Measurements from ENCODE around the gene GIN1. TPM values are rescaled to one million over a fixed set of nuclear protein-coding genes. Genes with fewer than 3 reads are reported as not detected.
"Not testable (repeated sequence)": the region's sequence is repeated elsewhere in the genome, so short reads cannot be mapped to it uniquely, and the experiment has no call there.

GIN1 gene, protein sequence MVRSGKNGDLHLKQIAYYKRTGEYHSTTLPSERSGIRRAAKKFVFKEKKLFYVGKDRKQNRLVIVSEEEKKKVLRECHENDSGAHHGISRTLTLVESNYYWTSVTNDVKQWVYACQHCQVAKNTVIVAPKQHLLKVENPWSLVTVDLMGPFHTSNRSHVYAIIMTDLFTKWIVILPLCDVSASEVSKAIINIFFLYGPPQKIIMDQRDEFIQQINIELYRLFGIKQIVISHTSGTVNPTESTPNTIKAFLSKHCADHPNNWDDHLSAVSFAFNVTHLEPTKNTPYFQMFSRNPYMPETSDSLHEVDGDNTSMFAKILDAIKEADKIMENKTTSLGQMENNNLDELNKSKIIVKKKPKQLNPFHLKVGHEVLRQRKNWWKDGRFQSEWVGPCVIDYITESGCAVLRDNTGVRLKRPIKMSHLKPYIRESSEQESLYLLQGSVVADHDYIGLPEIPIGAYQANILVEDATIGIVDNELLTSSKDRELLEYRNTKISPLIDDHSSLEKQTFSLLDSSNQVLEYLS
- total RNA-seq (2.3 TPM), polyA plus RNA-seq (10 to 100 TPM in 1 of 4 donors, 1 to 10 TPM in 3; 7.2 to 12.7 (median 9.2) TPM)

- peaks cover 24 to 69% (median 56%) of the 10 kb centered on the region in 4 donors for H3K4me1 Mint-ChIP-seq
- peak; percentile 95 to 96 for ATAC-seq (ENCODE audit: low read depth in 2 of 2)
These were observed at the start of gene GIN1, which contains the start of gene PPIP5K2 for GRCh38 chr5:103119765-103120606. TSS of gene GIN1 (minus strand) at chr5:103120138. CDS start at chr5:103108707, 11,431 bp downstream. TSS of gene PPIP5K2 (plus strand) at chr5:103120301. CDS start at chr5:103129590, 9,289 bp downstream.

DNA sequence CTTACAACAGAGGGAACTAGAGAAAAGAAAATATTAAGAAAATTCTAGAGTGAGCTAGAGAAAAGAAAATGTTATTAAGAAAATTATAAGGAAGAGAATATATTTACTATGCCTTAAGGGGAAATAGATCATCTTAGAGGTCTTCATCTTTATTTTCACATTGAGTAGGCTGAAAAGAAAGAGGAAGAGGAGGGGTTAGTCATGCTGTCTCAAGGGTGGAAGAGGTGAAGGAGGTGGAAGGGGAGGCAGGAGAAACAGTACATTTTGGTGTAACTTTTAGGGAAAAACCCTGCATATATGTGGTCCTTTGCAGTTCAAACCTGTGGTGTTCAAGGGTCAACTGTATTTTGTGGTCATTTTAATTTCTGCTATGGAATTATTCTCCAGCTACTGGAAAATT is 46.8 kb upstream of the GIN1 start:
- no peaks in the 10 kb centered on the region for H3K27me3 Mint-ChIP-seq
- peaks cover 47% of the 10 kb centered on the region for H3K36me3 Mint-ChIP-seq
- no peaks in the 10 kb centered on the region for H3K9me3 Mint-ChIP-seq

More at GRCh38 chr5:103119765-103120606, at the start of gene GIN1, which contains the start of gene PPIP5K2:
- Histone ChIP-seq H3K36me3 (ENCODE audit: control insufficient read depth, insufficient read depth, low read length) (no peaks in the 10 kb centered on the region), H3K9me3 (ENCODE audit: control insufficient read depth in 2 of 2, low read length in 2 of 2) (no peaks in the 10 kb centered on the region), H3K4me3 (ENCODE audit: low read depth, low read length) (peak within 1 kb of the TSS; percentile 96), H3K4me1 (ENCODE audit: control insufficient read depth, insufficient read depth, low read length, poor library complexity, severe bottlenecking) (peaks cover 38% of the 10 kb centered on the region), H3K27me3 (ENCODE audit: control insufficient read depth, insufficient read depth, low read length) (no peaks in the 10 kb centered on the region), H3K27ac (ENCODE audit: insufficient read depth, low read length, poor library complexity, severe bottlenecking) (peak within 1 kb of the TSS; percentile 92)
- Mint-ChIP-seq H3K4me3 (peak within 1 kb of the TSS; percentile 97 to 99 (median 98)), H3K27ac (peak within 1 kb of the TSS; percentile 97 to 100 (median 99)), H3K9me3 (peaks cover 0 to 1% (median 0%) of the 10 kb centered on the region in 7 donors), H3K27me3 (peaks cover 6% of the 10 kb centered on the region), H3K36me3 (peaks cover 5% of the 10 kb centered on the region)
- DNase-seq = peak; percentile 94 to 99 (median 98)

GRCh38 chr5:103151156-103151555 is 31.2 kb upstream of the GIN1 start:
- Histone ChIP-seq H3K4me1 (ENCODE audit: control insufficient read depth, insufficient read depth, low read length, poor library complexity, severe bottlenecking) (no peaks in the 10 kb centered on the region), H3K4me3 (ENCODE audit: low read depth, low read length) (no peak overlapping the region), H3K27ac (ENCODE audit: insufficient read depth, low read length, poor library complexity, severe bottlenecking) (no peak overlapping the region), H3K36me3 (ENCODE audit: control insufficient read depth, insufficient read depth, low read length) (peaks cover 29% of the 10 kb centered on the region), H3K27me3 (ENCODE audit: control insufficient read depth, insufficient read depth, low read length) (no peaks in the 10 kb centered on the region), H3K9me3 (ENCODE audit: control insufficient read depth in 2 of 2, low read length in 2 of 2) (no peaks in the 10 kb centered on the region)
- no peak overlapping the region for H3K4me3 Mint-ChIP-seq
- no peak overlapping the region for H3K27ac Mint-ChIP-seq
- H3K4me1 Mint-ChIP-seq = peaks cover 0 to 6% (median 0%) of the 10 kb centered on the region in 4 donors
- ATAC-seq (ENCODE audit: low read depth in 2 of 2) (no peak), DNase-seq (no peak)
- H3K9me3 Mint-ChIP-seq = no peaks in the 10 kb centered on the region
- H3K27me3 Mint-ChIP-seq = no peaks in the 10 kb centered on the region
- H3K36me3 Mint-ChIP-seq = peaks cover 22% of the 10 kb centered on the region

More for the DNA sequence above, 46.8 kb upstream of the GIN1 start:
- H3K4me1 ChIP-seq (ENCODE audit: control insufficient read depth, insufficient read depth, low read length, poor library complexity, severe bottlenecking) = no peaks in the 10 kb centered on the region
- DNase-seq (no peak), ATAC-seq (ENCODE audit: low read depth in 2 of 2) (no peak)
- no peaks in the 10 kb centered on the region for H3K27me3 ChIP-seq (ENCODE audit: control insufficient read depth, insufficient read depth, low read length)
- H3K27ac Mint-ChIP-seq = peak overlapping the region in 1 of 3 donors; percentile 56
- H3K9me3 ChIP-seq (ENCODE audit: control insufficient read depth in 2 of 2, low read length in 2 of 2) = no peaks in the 10 kb centered on the region
- peaks cover 0 to 2% (median under 1%) of the 10 kb centered on the region in 4 donors for H3K4me1 Mint-ChIP-seq
- H3K4me3 Mint-ChIP-seq = no peak overlapping the region
- no peak overlapping the region for H3K27ac ChIP-seq (ENCODE audit: insufficient read depth, low read length, poor library complexity, severe bottlenecking)
- no peak overlapping the region for H3K4me3 ChIP-seq (ENCODE audit: low read depth, low read length)
- H3K36me3 ChIP-seq (ENCODE audit: control insufficient read depth, insufficient read depth, low read length) = peaks cover 27% of the 10 kb centered on the region

GRCh38 chr5:103148213-103148612 is 28.3 kb upstream of the GIN1 start:
- no peak overlapping the region for H3K4me3 Mint-ChIP-seq

GRCh38 chr5:103145196-103145595 is 25.3 kb upstream of the GIN1 start:
- Mint-ChIP-seq H3K36me3 (peaks cover 14% of the 10 kb centered on the region), H3K4me3 (no peak overlapping the region), H3K27ac (no peak overlapping the region), H3K4me1 (peaks cover 0 to 2% (median 1%) of the 10 kb centered on the region in 4 donors), H3K27me3 (no peaks in the 10 kb centered on the region), H3K9me3 (no peaks in the 10 kb centered on the region)
- DNase-seq (no peak), ATAC-seq (ENCODE audit: low read depth in 2 of 2) (no peak)
- Histone ChIP-seq H3K27me3 (ENCODE audit: control insufficient read depth, insufficient read depth, low read length) (no peaks in the 10 kb centered on the region), H3K4me3 (ENCODE audit: low read depth, low read length) (no peak overlapping the region), H3K27ac (ENCODE audit: insufficient read depth, low read length, poor library complexity, severe bottlenecking) (no peak overlapping the region), H3K4me1 (ENCODE audit: control insufficient read depth, insufficient read depth, low read length, poor library complexity, severe bottlenecking) (no peaks in the 10 kb centered on the region), H3K36me3 (ENCODE audit: control insufficient read depth, insufficient read depth, low read length) (peaks cover 7% of the 10 kb centered on the region), H3K9me3 (ENCODE audit: control insufficient read depth in 2 of 2, low read length in 2 of 2) (no peaks in the 10 kb centered on the region)

More at GRCh38 chr5:103148213-103148612, 28.3 kb upstream of the GIN1 start:
- ATAC-seq (ENCODE audit: low read depth in 2 of 2) = no peak
- Histone ChIP-seq H3K27me3 (ENCODE audit: control insufficient read depth, insufficient read depth, low read length) (no peaks in the 10 kb centered on the region), H3K9me3 (ENCODE audit: control insufficient read depth in 2 of 2, low read length in 2 of 2) (no peaks in the 10 kb centered on the region), H3K4me3 (ENCODE audit: low read depth, low read length) (no peak overlapping the region), H3K36me3 (ENCODE audit: control insufficient read depth, insufficient read depth, low read length) (peaks cover 18% of the 10 kb centered on the region), H3K27ac (ENCODE audit: insufficient read depth, low read length, poor library complexity, severe bottlenecking) (no peak overlapping the region), H3K4me1 (ENCODE audit: control insufficient read depth, insufficient read depth, low read length, poor library complexity, severe bottlenecking) (no peaks in the 10 kb centered on the region)
- no peak for DNase-seq
- H3K4me1 Mint-ChIP-seq = peaks cover 0 to 2% (median 1%) of the 10 kb centered on the region in 4 donors
- no peaks in the 10 kb centered on the region for H3K9me3 Mint-ChIP-seq
- H3K27me3 Mint-ChIP-seq = no peaks in the 10 kb centered on the region
- peaks cover 12% of the 10 kb centered on the region for H3K36me3 Mint-ChIP-seq
- H3K27ac Mint-ChIP-seq = no peak overlapping the region

- not testable (repeated sequence) for H3K27ac Mint-ChIP-seq; H3K4me1 ChIP-seq (ENCODE audit: control insufficient read depth, insufficient read depth, low read length, poor library complexity, severe bottlenecking); H3K9me3 Mint-ChIP-seq; H3K27me3 Mint-ChIP-seq; H3K4me3 Mint-ChIP-seq; DNase-seq; H3K9me3 ChIP-seq (ENCODE audit: control insufficient read depth in 2 of 2, low read length in 2 of 2); H3K27ac ChIP-seq (ENCODE audit: insufficient read depth, low read length, poor library complexity, severe bottlenecking); H3K36me3 ChIP-seq (ENCODE audit: control insufficient read depth, insufficient read depth, low read length); ATAC-seq (ENCODE audit: low read depth in 2 of 2); H3K4me3 ChIP-seq (ENCODE audit: low read depth, low read length); H3K27me3 ChIP-seq (ENCODE audit: control insufficient read depth, insufficient read depth, low read length); H3K4me1 Mint-ChIP-seq
- peaks cover 23% of the 10 kb centered on the region for H3K36me3 Mint-ChIP-seq
These were observed 22.2 kb upstream of the GIN1 start for GRCh38 chr5:103142132-103142531.

- Histone ChIP-seq H3K27ac (ENCODE audit: insufficient read depth, low read length, poor library complexity, severe bottlenecking) (no peak overlapping the region), H3K4me3 (ENCODE audit: low read depth, low read length) (no peak overlapping the region), H3K36me3 (ENCODE audit: control insufficient read depth, insufficient read depth, low read length) (peaks cover 13% of the 10 kb centered on the region), H3K4me1 (ENCODE audit: control insufficient read depth, insufficient read depth, low read length, poor library complexity, severe bottlenecking) (no peaks in the 10 kb centered on the region), H3K27me3 (ENCODE audit: control insufficient read depth, insufficient read depth, low read length) (no peaks in the 10 kb centered on the region), H3K9me3 (ENCODE audit: control insufficient read depth in 2 of 2, low read length in 2 of 2) (no peaks in the 10 kb centered on the region)
- Mint-ChIP-seq H3K27me3 (no peaks in the 10 kb centered on the region), H3K27ac (peak overlapping the region in 1 of 3 donors; percentile 23), H3K9me3 (no peaks in the 10 kb centered on the region), H3K4me3 (no peak overlapping the region), H3K36me3 (peaks cover 20% of the 10 kb centered on the region), H3K4me1 (peaks cover 6 to 12% (median 8%) of the 10 kb centered on the region in 4 donors)
- peak; percentile 91 to 94 for ATAC-seq (ENCODE audit: low read depth in 2 of 2)
- DNase-seq = peak; percentile 66 to 85 (median 81)
These were observed 19.4 kb upstream of the GIN1 start for GRCh38 chr5:103139264-103139865.
